ENCODE data around the gene NVL.

NVL gene

DNA sequence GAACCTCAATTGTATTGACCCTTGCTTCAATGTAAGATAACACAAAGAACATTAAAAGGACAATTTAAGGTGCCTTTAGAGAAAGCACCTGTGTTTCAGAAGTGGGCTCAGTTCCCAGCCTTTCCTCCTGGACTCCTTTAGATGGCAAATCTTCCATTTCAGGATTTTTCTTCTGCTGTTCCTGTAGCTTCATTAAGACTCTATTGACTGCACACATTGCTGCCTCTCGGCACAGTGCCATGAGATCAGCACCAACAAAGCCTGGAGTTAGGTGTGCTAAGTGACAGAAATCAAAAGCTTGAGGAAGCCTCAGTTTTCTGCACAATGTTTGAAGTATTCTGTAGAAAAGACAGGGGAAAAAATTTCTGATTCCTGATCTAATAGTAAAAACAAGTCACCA lies 40.6 kb downstream of the NVL start:
- H3K4me3 ChIP-seq (ENCODE audit: low read depth in 1 of 2, low read length in 1 of 2): no peak overlapping the region
- no peak overlapping the region for H3K27ac ChIP-seq
- peaks cover 72% of the 10 kb centered on the region for H3K36me3 ChIP-seq
- H3K4me1 ChIP-seq (ENCODE audit: control insufficient read depth in 1 of 2, insufficient read depth in 1 of 2, low read depth in 1 of 2, low read length in 1 of 2): no peaks in the 10 kb centered on the region
- no peak for TF ChIP-seq CTCF (IDR thresholded peaks at IDR 0.05)
- no peaks in the 10 kb centered on the region for H3K9me3 ChIP-seq
- H3K27me3 ChIP-seq: no peaks in the 10 kb centered on the region

DNA sequence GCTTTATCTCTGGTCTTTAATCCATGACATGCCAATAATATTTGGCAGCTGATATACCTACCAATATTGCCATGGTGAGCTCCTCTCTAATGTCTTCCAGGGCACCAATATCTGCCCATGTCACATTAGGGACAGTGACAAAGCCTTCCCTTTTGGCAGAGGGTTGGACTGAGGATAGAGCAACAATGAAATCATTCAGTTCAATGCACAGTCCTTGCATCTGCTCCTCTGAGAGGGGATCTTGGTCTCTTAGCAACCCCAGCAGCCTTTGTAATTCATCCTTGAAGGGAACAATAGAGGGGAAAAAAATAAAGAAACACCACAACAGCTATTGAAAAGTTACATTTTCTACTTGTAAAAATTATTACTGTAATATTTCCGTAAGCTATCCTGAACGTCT lies 42.3 kb downstream of the NVL start:
- H3K4me1 ChIP-seq (ENCODE audit: control insufficient read depth in 1 of 2, insufficient read depth in 1 of 2, low read depth in 1 of 2, low read length in 1 of 2): no peaks in the 10 kb centered on the region
- H3K4me3 ChIP-seq (ENCODE audit: low read depth in 1 of 2, low read length in 1 of 2): no peak overlapping the region
- H3K36me3 ChIP-seq: peaks cover 66% of the 10 kb centered on the region
- no peak for TF ChIP-seq CTCF (IDR thresholded peaks at IDR 0.05)
- H3K9me3 ChIP-seq: no peaks in the 10 kb centered on the region
- no peaks in the 10 kb centered on the region for H3K27me3 ChIP-seq
- H3K27ac ChIP-seq: no peak overlapping the region

GRCh38 chr1:224282140-224282539 lies 47.8 kb downstream of the NVL start:
- no peak overlapping the region for H3K4me3 ChIP-seq (ENCODE audit: low read depth in 1 of 2, low read length in 1 of 2)
- no peak overlapping the region for H3K27ac ChIP-seq
- no peaks in the 10 kb centered on the region for H3K27me3 ChIP-seq
- H3K36me3 ChIP-seq: peaks cover 55% of the 10 kb centered on the region
- H3K9me3 ChIP-seq: no peaks in the 10 kb centered on the region
- no peak for TF ChIP-seq CTCF (IDR thresholded peaks at IDR 0.05)
- H3K4me1 ChIP-seq (ENCODE audit: control insufficient read depth in 1 of 2, insufficient read depth in 1 of 2, low read depth in 1 of 2, low read length in 1 of 2): no peaks in the 10 kb centered on the region

DNA sequence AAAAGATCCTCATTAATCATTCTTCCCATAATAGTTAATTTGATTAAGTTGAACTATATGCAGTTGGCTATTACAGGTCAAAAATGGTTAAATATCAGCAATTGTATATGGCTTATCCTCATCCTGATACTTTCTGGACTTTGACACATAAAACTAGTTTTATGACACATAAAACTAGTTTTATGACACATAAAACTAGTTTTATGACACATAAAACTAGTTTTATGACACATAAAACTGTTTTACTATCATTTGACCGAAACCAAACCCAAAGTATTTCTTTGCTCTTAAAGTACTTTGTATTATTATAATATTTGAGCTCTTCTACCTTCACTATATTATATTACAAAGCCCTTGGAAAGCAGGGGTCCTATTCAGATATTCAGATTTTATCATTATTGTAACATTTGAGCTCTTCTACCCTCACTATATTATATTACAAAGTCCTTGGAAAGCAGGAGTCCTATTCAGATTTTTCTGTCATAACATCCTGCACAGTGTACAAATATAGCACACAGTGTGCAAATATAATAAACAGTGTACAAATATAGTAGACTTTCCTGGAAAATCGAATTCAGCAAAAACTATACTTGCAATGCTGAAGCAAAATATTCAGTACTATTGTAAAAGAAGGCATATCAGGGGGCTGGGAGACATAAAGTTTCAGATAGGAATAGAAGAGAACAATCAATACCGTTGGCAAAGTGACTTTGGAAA lies 53.0 kb downstream of the NVL start:
- H3K4me1 ChIP-seq (ENCODE audit: control insufficient read depth in 1 of 2, insufficient read depth in 1 of 2, low read depth in 1 of 2, low read length in 1 of 2): no peaks in the 10 kb centered on the region
- H3K9me3 ChIP-seq: no peaks in the 10 kb centered on the region
- no peak overlapping the region for H3K4me3 ChIP-seq (ENCODE audit: low read depth in 1 of 2, low read length in 1 of 2)
- no peak overlapping the region for H3K27ac ChIP-seq
- H3K36me3 ChIP-seq: peaks cover 39% of the 10 kb centered on the region
- TF ChIP-seq CTCF (IDR thresholded peaks at IDR 0.05): no peak
- no peaks in the 10 kb centered on the region for H3K27me3 ChIP-seq

DNA sequence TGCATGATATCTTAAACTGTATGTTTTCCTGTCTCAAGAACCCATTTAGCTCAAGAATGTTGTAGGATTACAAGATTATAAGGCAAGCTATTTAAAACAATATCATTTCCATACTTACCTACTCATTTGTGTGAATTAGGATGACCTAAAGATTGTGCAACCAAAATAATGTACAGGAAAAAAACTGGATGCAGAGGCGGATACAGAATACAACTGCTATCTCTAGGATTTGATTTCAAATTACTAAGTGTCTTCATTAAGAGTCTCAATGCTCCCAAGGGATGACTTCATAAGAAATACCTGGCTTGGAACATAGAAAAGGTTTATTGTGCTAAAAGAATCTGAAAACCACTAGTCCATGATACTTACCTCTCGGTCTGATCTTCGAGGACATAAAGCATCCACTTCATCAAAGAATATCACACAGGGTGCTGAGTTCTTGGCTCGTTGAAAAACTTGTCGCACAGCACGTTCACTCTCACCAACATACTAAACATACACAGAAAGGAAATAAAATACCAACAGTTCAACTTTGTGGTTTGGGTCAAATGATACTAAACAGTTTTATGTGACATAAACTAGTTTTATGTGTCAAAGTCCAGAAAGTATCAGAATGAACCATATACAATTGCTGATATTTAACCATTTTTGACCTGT lies 54.9 kb downstream of the NVL start:
- no peaks in the 10 kb centered on the region for H3K4me1 ChIP-seq (ENCODE audit: control insufficient read depth in 1 of 2, insufficient read depth in 1 of 2, low read depth in 1 of 2, low read length in 1 of 2)
- no peaks in the 10 kb centered on the region for H3K9me3 ChIP-seq
- no peak for TF ChIP-seq CTCF (IDR thresholded peaks at IDR 0.05)
- H3K4me3 ChIP-seq (ENCODE audit: low read depth in 1 of 2, low read length in 1 of 2): no peak overlapping the region
- no peak overlapping the region for H3K27ac ChIP-seq
- peaks cover 37% of the 10 kb centered on the region for H3K36me3 ChIP-seq
- H3K27me3 ChIP-seq: no peaks in the 10 kb centered on the region

All from neutrophil (primary cell).